H1 (cell line): ENCODE measurements around the gene SRMS. TPM values are rescaled to one million over a fixed set of nuclear protein-coding genes. Genes with fewer than 3 reads are reported as not detected.

Experiments
- CTCF ChIA-PET: fragments of 300-600 bp; sonication (Branson Sonifier 250); formaldehyde crosslinking; loops from one replicate; lab custom pipeline; 2021; ENCODE audit not compliant: partially characterized antibody; lab: Charles Lee
- POLR2A ChIA-PET: fragments of 300-600 bp; sonication (Branson Sonifier 250); formaldehyde crosslinking; loops from one replicate; lab custom pipeline; 2021; ENCODE audit warnings: inconsistent platforms; ENCODE audit not compliant: partially characterized antibody; lab: Charles Lee
- DNase-seq, 2 experiments: peaks; one replicate each; pipeline versions ENCODE4 v3.0.0 to v3.0.0-alpha.2; 2010 to 2022; ENCODE audit warnings: low spot score in 2 of 2, low read depth in 1 of 2, mixed read lengths in 1 of 2
- FAIRE-seq: peaks from 2 replicates; lab custom pipeline; 2011; peaks lifted over from hg19 to GRCh38; lab: Jason Lieb, UNC
- H2AFZ ChIP-seq: 2 replicates; pipeline ENCODE4 v1.8.1; 2012; ENCODE audit warnings: low read length, inconsistent platforms
- H2AK5ac ChIP-seq: 2 replicates; pipeline ENCODE4 v1.6.1; 2013; ENCODE audit warnings: low read depth, low read length
- H2BK120ac ChIP-seq: replicated peaks from 2 replicates; pipeline ENCODE3; 2013; ENCODE audit warnings: low read depth, low read length, inconsistent platforms
- H2BK12ac ChIP-seq: 2 replicates; pipeline ENCODE4 v1.6.1; 2013; ENCODE audit warnings: low read depth, low read length
- H2BK15ac ChIP-seq: 2 replicates; pipeline ENCODE4 v1.6.1; 2013; ENCODE audit warnings: low read length
- H2BK20ac ChIP-seq: 2 replicates; pipeline ENCODE4 v1.6.1; 2013; ENCODE audit warnings: low read length
- H2BK5ac ChIP-seq: 2 replicates; pipeline ENCODE4 v1.6.1; 2013; ENCODE audit warnings: low read depth, low read length
- H3K14ac ChIP-seq: 2 replicates; pipeline ENCODE4 v1.6.1; 2013; ENCODE audit warnings: inconsistent platforms; ENCODE audit not compliant: insufficient read length
- H3K18ac ChIP-seq: 2 replicates; pipeline ENCODE4 v1.6.1; 2013; ENCODE audit warnings: low read length; ENCODE audit errors: extremely low read depth
- H3K23ac ChIP-seq: 2 replicates; pipeline ENCODE4 v1.6.1; 2013; ENCODE audit warnings: inconsistent platforms; ENCODE audit not compliant: insufficient read length
- H3K23me2 ChIP-seq: 2 replicates; pipeline ENCODE4 v1.6.1; 2013; ENCODE audit warnings: low read depth, low read length
- H3K27ac ChIP-seq: 2 replicates; pipeline ENCODE4 v1.6.1; 2011; ENCODE audit warnings: low read depth, low read length, inconsistent platforms
- H3K27me3 ChIP-seq, 4 experiments: replicated peaks in 1 of 4; 1 replicate in 1 of 4; 2 replicates in 3 of 4; pipeline versions ENCODE4 v1.6.1 to v1.8.1; 2011 to 2013; ENCODE audit warnings: low read length in 3 of 4, mild to moderate bottlenecking in 3 of 4, inconsistent platforms in 2 of 4, mixed read lengths in 2 of 4, moderate library complexity in 1 of 4; ENCODE audit not compliant: control insufficient read depth in 3 of 4, insufficient read depth in 3 of 4; ENCODE audit errors: extremely low read depth in 1 of 4
- H3K36me3 ChIP-seq, 4 experiments: 2 replicates each; pipeline versions ENCODE4 v1.6.1 to v1.8.1; 2011 to 2013; ENCODE audit warnings: mild to moderate bottlenecking in 4 of 4, low read length in 3 of 4, moderate library complexity in 2 of 4, control low read depth in 1 of 4, inconsistent platforms in 1 of 4; ENCODE audit not compliant: insufficient read depth in 4 of 4, control insufficient read depth in 2 of 4
- H3K4ac ChIP-seq: replicated peaks from 2 replicates; pipeline ENCODE3; 2013; ENCODE audit warnings: low read length, low read depth, mixed read lengths, inconsistent platforms; ENCODE audit not compliant: insufficient read length
- H3K4me1 ChIP-seq, 4 experiments: replicated peaks in 1 of 4; 1 replicate in 1 of 4; 2 replicates in 3 of 4; pipeline versions ENCODE4 v1.6.1 to v1.8.1; 2011 to 2013; ENCODE audit warnings: low read length in 3 of 4, inconsistent platforms in 2 of 4, mixed read lengths in 1 of 4; ENCODE audit not compliant: insufficient read depth in 4 of 4, control insufficient read depth in 3 of 4
- H3K4me2 ChIP-seq, 2 experiments: 2 replicates each; pipeline versions ENCODE4 v1.6.1 to v1.8.1; 2011 to 2013; ENCODE audit warnings: low read depth in 2 of 2, low read length in 2 of 2, control low read depth in 1 of 2, inconsistent platforms in 1 of 2, mild to moderate bottlenecking in 1 of 2; ENCODE audit not compliant: insufficient read depth in 1 of 2
- H3K4me3 ChIP-seq, 4 experiments: fragments of 200-600, 300-600 bp in 1 of 4; sonication (generic), shearing (Covaris generic), sonication (Bioruptor Twin) in 1 of 4; 2 replicates each; pipeline versions ENCODE4 v1.5.1 to v1.8.1; 2011 to 2016; ENCODE audit warnings: low read length in 4 of 4, low read depth in 3 of 4, control low read depth in 2 of 4, inconsistent platforms in 2 of 4, mild to moderate bottlenecking in 2 of 4, mixed read lengths in 1 of 4, moderate library complexity in 1 of 4; ENCODE audit not compliant: insufficient read depth in 2 of 4; ENCODE audit errors: extremely low read depth in 1 of 4
- H3K56ac ChIP-seq: replicated peaks from 2 replicates; pipeline ENCODE3; 2013; ENCODE audit warnings: low read depth, mild to moderate bottlenecking, mixed read lengths, low read length, inconsistent platforms; ENCODE audit not compliant: insufficient read length
- H3K79me1 ChIP-seq: 2 replicates; pipeline ENCODE4 v1.6.1; 2013; ENCODE audit warnings: low read depth, low read length, control low read depth
- H3K79me2 ChIP-seq, 2 experiments: 2 replicates each; pipeline versions ENCODE4 v1.6.1 to v1.8.1; 2012 to 2013; ENCODE audit warnings: low read length in 2 of 2, mild to moderate bottlenecking in 2 of 2, inconsistent platforms in 1 of 2; ENCODE audit not compliant: insufficient read depth in 2 of 2, control insufficient read depth in 1 of 2
- H3K9ac ChIP-seq, 4 experiments: replicated peaks in 1 of 4; 1 replicate in 1 of 4; 2 replicates in 3 of 4; pipeline versions ENCODE4 v1.6.1 to v1.8.1; 2011 to 2013; ENCODE audit warnings: low read depth in 3 of 4, low read length in 3 of 4, control low read depth in 2 of 4, mild to moderate bottlenecking in 2 of 4, moderate library complexity in 2 of 4, inconsistent platforms in 1 of 4; ENCODE audit errors: extremely low read depth in 1 of 4
- H3K9me3 ChIP-seq, 2 experiments: 2 replicates each; pipeline versions ENCODE4 v1.6.1 to v1.8.1; 2012 to 2013; ENCODE audit warnings: mild to moderate bottlenecking in 2 of 2, moderate library complexity in 2 of 2, control low read depth in 1 of 2, inconsistent platforms in 1 of 2, low read depth in 1 of 2, low read length in 1 of 2, mixed read lengths in 1 of 2; ENCODE audit not compliant: insufficient read depth in 2 of 2
- H4K20me1 ChIP-seq, 2 experiments: replicated peaks in 1 of 2; 2 replicates each; pipeline versions ENCODE3 to v1.8.1; 2011 to 2013; ENCODE audit warnings: inconsistent platforms in 2 of 2, low read length in 2 of 2, mild to moderate bottlenecking in 1 of 2; ENCODE audit not compliant: insufficient read depth in 2 of 2, control insufficient read depth in 1 of 2
- H4K5ac ChIP-seq: 2 replicates; pipeline ENCODE4 v1.6.1; 2013; ENCODE audit warnings: low read length, low read depth, mixed read lengths, inconsistent platforms; ENCODE audit not compliant: insufficient read length
- H4K8ac ChIP-seq: 2 replicates; pipeline ENCODE4 v1.8.0; 2013; ENCODE audit warnings: mild to moderate bottlenecking, moderate library complexity, low read length, inconsistent platforms; ENCODE audit not compliant: insufficient read depth; ENCODE audit errors: extremely low read depth
- H4K91ac ChIP-seq: replicated peaks from 2 replicates; pipeline ENCODE3; 2013; ENCODE audit warnings: low read length, mixed read lengths, inconsistent platforms; ENCODE audit not compliant: insufficient read length
- CBX8 ChIP-seq: fragments of 300-800, 300-1000 bp; sonication (generic); IDR thresholded peaks from 2 replicates; pipeline ENCODE4 v1.7.1; 2016; ENCODE audit warnings: low read depth, low read length, borderline replicate concordance
- CHD1 ChIP-seq: IDR thresholded peaks from 2 replicates; pipeline ENCODE4 v1.6.1; 2012; ENCODE audit warnings: low read depth, low read length, improper control_type of control experiment
- CREB1 ChIP-seq: IDR thresholded peaks from 2 replicates; pipeline ENCODE4 v1.6.1; 2012; ENCODE audit warnings: inconsistent platforms
- RNF2 ChIP-seq: fragments of 200-900, 300-1000 bp; sonication (generic); IDR thresholded peaks from 2 replicates; pipeline ENCODE4 v1.7.1; 2016; ENCODE audit warnings: borderline replicate concordance, low read depth, mild to moderate bottlenecking, antibody characterized with exemption, low read length; ENCODE audit not compliant: poor library complexity, severe bottlenecking; ENCODE audit errors: missing control alignments
- TBP ChIP-seq: IDR thresholded peaks from 2 replicates; pipeline ENCODE4 v1.6.1; 2011; ENCODE audit warnings: low read depth, low read length, improper control_type of control experiment
- WGBS, 2 experiments: shearing (Covaris generic) in 1 of 2; methylation state at CpG; one replicate each; pipeline versions ENCODE4 v1.1.6 to v1.1.7; 2013 to 2015; ENCODE audit warnings: low lambda C conversion rate in 2 of 2, mixed read lengths in 2 of 2, inconsistent platforms in 1 of 2, low coverage in 1 of 2, missing lambda C conversion rate in 1 of 2; ENCODE audit not compliant: insufficient replicate concordance in 2 of 2, insufficient coverage in 1 of 2, insufficient read length in 1 of 2; ENCODE audit errors: extremely low coverage in 1 of 2, missing lambda C conversion rate in 1 of 2; 5-methylcytosine and 5-hydroxymethylcytosine counted together
- polyA plus RNA-seq, 7 experiments: library from polyadenylated mRNA; depleted of rRNA in 3 of 7; stranded (reverse) in 5 of 7; unstranded in 2 of 7; fragments of >200 nt in 5 of 7; fragments of 200-250 nt in 2 of 7; gene quantifications; 1 replicate in 5 of 7; 2 replicates in 1 of 7; 4 replicates in 1 of 7; pipeline versions ENCODE4 v1.2.1 to v1.2.3, GENCODE V29; 2011 to 2013; ENCODE audit warnings: missing spikeins in 2 of 7, mixed read lengths in 2 of 7
- total RNA-seq: library from RNA; stranded (reverse); fragmentation: NEBNext Ultra II Directional; extraction: Animal tissue kit (Norgen Biotek cat#: 25700); gene quantifications from 2 replicates; pipeline ENCODE4 v1.2.1, GENCODE V29; 2021
- TF ChIP-seq, protein P1 (sequence below): IDR thresholded peaks from 2 replicates; pipeline ENCODE4 v1.6.1; 2012; ENCODE audit warnings: inconsistent platforms

Gene SRMS
- total and polyA plus RNA-seq, 2 of the 8 experiments (the other 6 are each of a cell fraction or from before 2014, with no cell fraction given), result 0.39 to 0.76 TPM

DNA sequence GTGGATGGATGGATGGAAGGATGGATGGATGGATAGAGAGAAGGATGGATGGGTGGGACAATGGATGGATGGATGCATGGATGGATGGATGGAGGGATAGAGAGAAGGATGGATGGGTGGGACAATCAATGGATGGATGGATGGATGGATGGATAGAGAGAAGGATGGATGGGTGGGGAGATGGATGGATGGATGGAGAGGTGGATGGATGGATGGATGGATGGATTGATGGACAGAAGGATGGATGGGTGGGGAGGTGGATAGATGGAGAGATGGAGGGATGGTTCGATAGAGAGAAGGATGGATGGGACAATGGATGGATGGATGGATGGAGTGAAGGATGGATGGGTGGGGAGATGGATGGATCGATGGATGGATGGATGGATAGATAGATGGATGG is 55.0 kb downstream of the SRMS start:
- WGBS, 2 experiments, result 78 to 92% methylated on average over 2 of the region's 2 CpGs
- FAIRE-seq (no peak), DNase-seq (no peak)
- H2BK20ac ChIP-seq, result no peak overlapping the region
- no peaks in the 10 kb centered on the region for H3K79me2 ChIP-seq
- H2BK120ac ChIP-seq, result no peak overlapping the region
- H3K36me3 ChIP-seq, result peaks cover 0 to 8% (median 1%) of the 10 kb centered on the region in 4 experiments; a peak in 5 of 8 replicates
- no peak overlapping the region for H4K91ac ChIP-seq
- H4K8ac ChIP-seq, result no peak overlapping the region
- no peak overlapping the region for H2BK15ac ChIP-seq
- no peak overlapping the region for H3K4me3 ChIP-seq
- H3K27ac ChIP-seq, result no peak overlapping the region
- no peak overlapping the region for H3K4ac ChIP-seq
- no peak overlapping the region for H3K9ac ChIP-seq
- H3K4me1 ChIP-seq, result peaks cover 0 to 22% (median 12%) of the 10 kb centered on the region in 4 experiments; a peak in 6 of 7 replicates
- H4K5ac ChIP-seq, result no peak overlapping the region
- peaks cover 1 to 33% (median 27%) of the 10 kb centered on the region in 4 experiments for H3K27me3 ChIP-seq
- peaks cover 0 to 10% of the 10 kb centered on the region in 2 experiments for H4K20me1 ChIP-seq
- no peaks in the 10 kb centered on the region for H3K9me3 ChIP-seq
- H3K18ac ChIP-seq, result no peak overlapping the region
- no peak overlapping the region for H2BK5ac ChIP-seq
- H3K56ac ChIP-seq, result peak overlapping the region; percentile 46
- peaks cover 16% of the 10 kb centered on the region; the same call in 1 of the 2 replicates for H3K23me2 ChIP-seq
- no peak overlapping the region for H3K23ac ChIP-seq
- CTCF ChIA-PET, result interaction anchor here (1.5 kb wide), 1 partner anchor 46 kb away, joined by 5 read pairs; no protein-coding TSS in a partner anchor
- POLR2A ChIA-PET, result no interaction called here
- H2AFZ ChIP-seq, result no peak overlapping the region
- H2AK5ac ChIP-seq, result no peak overlapping the region
- no peak overlapping the region for H3K14ac ChIP-seq
- no peak overlapping the region for H2BK12ac ChIP-seq
- no peak overlapping the region for H3K4me2 ChIP-seq
- TF ChIP-seq RNF2 (no peak), CHD1 (no peak), CREB1 (no peak), TBP (no peak), CBX8 (no peak)
- TF ChIP-seq, protein P1, sequence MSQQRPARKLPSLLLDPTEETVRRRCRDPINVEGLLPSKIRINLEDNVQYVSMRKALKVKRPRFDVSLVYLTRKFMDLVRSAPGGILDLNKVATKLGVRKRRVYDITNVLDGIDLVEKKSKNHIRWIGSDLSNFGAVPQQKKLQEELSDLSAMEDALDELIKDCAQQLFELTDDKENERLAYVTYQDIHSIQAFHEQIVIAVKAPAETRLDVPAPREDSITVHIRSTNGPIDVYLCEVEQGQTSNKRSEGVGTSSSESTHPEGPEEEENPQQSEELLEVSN, result no peak
- H3K79me1 ChIP-seq, result no peaks in the 10 kb centered on the region
